GM21447 (cell line): ENCODE measurements around the gene ZBED6.

ENCODE experiments used
- ATAC-seq: cut with Tn5 transposase; IDR thresholded peaks from one replicate; pipeline ENCODE4 v1.9.1; 2021; ENCODE audit not compliant: unreplicated experiment

Gene ZBED6

GRCh38 chr1:203839081-203839480 lies 43.7 kb downstream of the ZBED6 start:
- no peak for ATAC-seq

GRCh38 chr1:203840208-203840808 lies 44.9 kb downstream of the ZBED6 start:
- no peak for ATAC-seq

- ATAC-seq: no peak
These were observed 47.1 kb downstream of the ZBED6 start for GRCh38 chr1:203842559-203842876.

GRCh38 chr1:203843435-203843834 lies 48.0 kb downstream of the ZBED6 start:
- no peak for ATAC-seq
